ENCODE data around the gene PLCG2. TPM values are rescaled to one million over a fixed set of nuclear protein-coding genes. Genes with fewer than 3 reads are reported as not detected.

PLCG2 gene
- total RNA-seq, 1 experiment from 2014 or later = 6.0 TPM

DNA sequence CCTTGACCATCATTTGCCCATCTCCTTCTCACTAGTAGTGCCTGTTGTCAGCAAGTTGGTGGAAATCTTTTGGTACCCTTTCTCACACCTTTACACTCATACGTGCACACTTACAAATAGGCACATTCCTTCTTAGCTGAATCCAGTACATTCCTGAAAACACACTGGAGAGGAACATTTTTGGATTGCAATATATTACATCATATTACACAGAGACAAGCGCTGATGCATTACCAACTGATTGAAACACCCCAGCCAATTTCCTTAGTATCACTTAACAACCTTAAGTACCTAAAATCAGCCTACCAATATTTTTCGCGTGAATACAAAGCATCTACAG lies 64.1 kb downstream of the PLCG2 start:
- no CpG with 5 or more reads among the region's 4 CpGs for WGBS (ENCODE audit: extremely low coverage, insufficient read length, low lambda C conversion rate)
- Histone ChIP-seq H4K20me1 (ENCODE audit: control insufficient read depth, insufficient read depth, insufficient read length) (no peaks in the 10 kb centered on the region), H3K79me1 (ENCODE audit: insufficient read depth, low read depth, low read length, poor library complexity, severe bottlenecking) (no peaks in the 10 kb centered on the region), H3K23ac (ENCODE audit: insufficient read length, low read depth, low read length) (no peak overlapping the region), H2BK20ac (ENCODE audit: low read depth, low read length, poor library complexity, severe bottlenecking) (no peak overlapping the region), H3T11ph (ENCODE audit: low read length) (no peak overlapping the region), H3K27me3 (ENCODE audit: insufficient read depth, low read length) (no peaks in the 10 kb centered on the region), H2BK15ac (ENCODE audit: low read depth, low read length) (no peak overlapping the region), H3K9me3 (ENCODE audit: control insufficient read depth, low read depth, low read length) (no peaks in the 10 kb centered on the region), H2AK5ac (ENCODE audit: insufficient read length, low read length) (no peak overlapping the region), H3K4me1 (ENCODE audit: insufficient read depth, low read length) (no peaks in the 10 kb centered on the region; the same call in 1 of the 2 replicates), H4K5ac (ENCODE audit: insufficient read length, low read depth, low read length) (no peak overlapping the region), H3K4ac (ENCODE audit: low read depth, low read length) (no peak overlapping the region), H4K91ac (ENCODE audit: insufficient read length, low read depth, low read length) (no peak overlapping the region), H3K9ac (ENCODE audit: extremely low read depth, insufficient read length, low read length) (no peak overlapping the region), H2BK120ac (ENCODE audit: low read depth, low read length, poor library complexity, severe bottlenecking) (no peak overlapping the region), H3K23me2 (ENCODE audit: insufficient read length, low read depth, low read length, poor library complexity, severe bottlenecking) (no peaks in the 10 kb centered on the region), H3K56ac (ENCODE audit: insufficient read length, low read depth, low read length) (no peak overlapping the region), H3K18ac (ENCODE audit: insufficient read length, low read depth, low read length) (no peak overlapping the region), H3K79me2 (ENCODE audit: insufficient read depth, low read length) (no peaks in the 10 kb centered on the region), H2BK12ac (ENCODE audit: insufficient read length, low read depth, low read length) (no peak overlapping the region), H3K27ac (ENCODE audit: insufficient read length, low read depth, low read length) (no peak overlapping the region), H3K14ac (ENCODE audit: insufficient read depth, low read length) (no peak overlapping the region), H2BK5ac (ENCODE audit: insufficient read length, low read length) (no peak overlapping the region), H4K8ac (replicated peaks; ENCODE audit: insufficient read length, low read depth, low read length) (no peak overlapping the region), H2AFZ (ENCODE audit: low read length) (no peak overlapping the region), H3K4me2 (ENCODE audit: insufficient read depth, insufficient read length, low read length) (no peak overlapping the region)
- no peak overlapping the region for H3K4me3 Mint-ChIP-seq
- DNase-seq = no peak
- TF ChIP-seq, protein P1, sequence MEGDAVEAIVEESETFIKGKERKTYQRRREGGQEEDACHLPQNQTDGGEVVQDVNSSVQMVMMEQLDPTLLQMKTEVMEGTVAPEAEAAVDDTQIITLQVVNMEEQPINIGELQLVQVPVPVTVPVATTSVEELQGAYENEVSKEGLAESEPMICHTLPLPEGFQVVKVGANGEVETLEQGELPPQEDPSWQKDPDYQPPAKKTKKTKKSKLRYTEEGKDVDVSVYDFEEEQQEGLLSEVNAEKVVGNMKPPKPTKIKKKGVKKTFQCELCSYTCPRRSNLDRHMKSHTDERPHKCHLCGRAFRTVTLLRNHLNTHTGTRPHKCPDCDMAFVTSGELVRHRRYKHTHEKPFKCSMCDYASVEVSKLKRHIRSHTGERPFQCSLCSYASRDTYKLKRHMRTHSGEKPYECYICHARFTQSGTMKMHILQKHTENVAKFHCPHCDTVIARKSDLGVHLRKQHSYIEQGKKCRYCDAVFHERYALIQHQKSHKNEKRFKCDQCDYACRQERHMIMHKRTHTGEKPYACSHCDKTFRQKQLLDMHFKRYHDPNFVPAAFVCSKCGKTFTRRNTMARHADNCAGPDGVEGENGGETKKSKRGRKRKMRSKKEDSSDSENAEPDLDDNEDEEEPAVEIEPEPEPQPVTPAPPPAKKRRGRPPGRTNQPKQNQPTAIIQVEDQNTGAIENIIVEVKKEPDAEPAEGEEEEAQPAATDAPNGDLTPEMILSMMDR (conservative IDR thresholded peaks at IDR 0.05) = no peak
- no peaks in the 10 kb centered on the region; a peak in 2 of 5 replicates for H3K9me3 Mint-ChIP-seq
- H3K36me3 Mint-ChIP-seq (ENCODE audit: insufficient read depth in 1 of 3, low read depth in 3 of 3) = no peaks in the 10 kb centered on the region; a peak in 2 of 7 replicates
- no peak overlapping the region for H3K27ac Mint-ChIP-seq
- peaks cover 0 to 13% of the 10 kb centered on the region in 2 experiments; a peak in 3 of 4 replicates for H3K4me1 Mint-ChIP-seq
- H3K27me3 Mint-ChIP-seq (ENCODE audit: low read depth) = peaks cover 5% of the 10 kb centered on the region; the same call in 1 of the 2 replicates
